Stomach (tissue), 9 donors: ENCODE results near the gene WNT16. TPM values are rescaled to one million over a fixed set of nuclear protein-coding genes. Genes with fewer than 3 reads are reported as not detected.

Experiments
- DNase-seq, 2 donors: peaks; one replicate each; pipeline versions ENCODE4 v3.0.0 to v3.0.0-alpha.2; 2013 to 2019
- H3K27ac ChIP-seq, 5 donors: fragments of 200-600 bp in 4 of 5; sonication (generic) in 4 of 5; one replicate each; pipeline ENCODE4 v1.5.1; 2013 to 2019; ENCODE audit warnings: mild to moderate bottlenecking in 1 of 5, moderate library complexity in 1 of 5
- H3K27me3 ChIP-seq, 3 donors: fragments of 200-600 bp; sonication (generic); one replicate each; pipeline ENCODE4 v1.5.1; 2017 to 2019; ENCODE audit warnings: mixed run types in 1 of 3
- H3K36me3 ChIP-seq, 4 donors: fragments of 200-600 bp; sonication (generic); 1 replicate in 3 of 4; 2 replicates in 1 of 4; pipeline ENCODE4 v1.5.1; 2016 to 2019
- H3K4me1 ChIP-seq, 4 donors: fragments of 200-600 bp; sonication (generic); one replicate each; pipeline ENCODE4 v1.5.1; 2016 to 2019
- H3K4me3 ChIP-seq, 4 donors: fragments of 200-600 bp; sonication (generic) in 3 of 4; one replicate each; pipeline ENCODE4 v1.5.1; 2016 to 2019; ENCODE audit warnings: mild to moderate bottlenecking in 1 of 4
- H3K9me3 ChIP-seq, 4 donors: fragments of 200-600 bp; sonication (generic); one replicate each; pipeline ENCODE4 v1.5.1; 2016 to 2019
- EP300 ChIP-seq: sonication (generic); formaldehyde crosslinking; IDR thresholded peaks from one replicate; pipeline ENCODE4 v1.6.1; 2017; ENCODE audit warnings: antibody characterized with exemption
- POLR2A ChIP-seq, 4 donors: fragments of 450-650 bp; IDR thresholded peaks; one replicate each; pipeline ENCODE4 v1.6.1; 2016; ENCODE audit warnings: antibody characterized with exemption in 4 of 4, control low read depth in 2 of 4, mild to moderate bottlenecking in 1 of 4, moderate library complexity in 1 of 4
- POLR2AphosphoS5 ChIP-seq, 3 donors: sonication (generic); formaldehyde crosslinking; IDR thresholded peaks; one replicate each; pipeline ENCODE4 v1.6.1; 2016; ENCODE audit warnings: antibody characterized with exemption in 3 of 3
- whole genome bisulfite sequencing, 5 donors: extraction: QIAGEN DNeasy Blood & Tissue Kit in 3 of 5; methylation state at CpG; one replicate each; pipeline versions ENCODE4 v1.1.5 to v1.1.7; 2013 to 2018; 5-methylcytosine and 5-hydroxymethylcytosine counted together
- intact Hi-C: fragments of 100-400 bp; cut with DNase I; formaldehyde crosslinking; loops from one replicate; pipeline ENCODE4 v1.15.1; 2023; ENCODE audit warnings: low total_unique reads
- polyA plus RNA-seq, 3 donors: library from polyadenylated mRNA; stranded (reverse); fragments of 200-250 nt; gene quantifications; one replicate each; pipeline ENCODE4 v1.2.3, GENCODE V29; 2013
- total RNA-seq, 5 donors: library from RNA; depleted of rRNA; stranded (reverse); fragments of >200 nt; gene quantifications; one replicate each; pipeline versions ENCODE4 v1.1.0 to v1.2.3, GENCODE V29; 2014 to 2016
- TF ChIP-seq, protein P1 (sequence below), 7 experiments: fragments of 450-650 bp in 4 of 7; fragments of 200-600 bp in 3 of 7; sonication (generic) in 3 of 7; IDR thresholded peaks; one replicate each; pipeline ENCODE4 v1.5.1; 2016 to 2019; ENCODE audit warnings: antibody characterized with exemption in 7 of 7, control low read depth in 2 of 7, mild to moderate bottlenecking in 1 of 7
- donor health status: healthy with polysubstance abuse.
- donor health status: Bipolar disorder and iron deficiency.
- donor health status: healthy.

Gene WNT16
- total and polyA plus RNA-seq, 8 donors = 0.05 to 0.37 TPM; not detected in 6

DNA sequence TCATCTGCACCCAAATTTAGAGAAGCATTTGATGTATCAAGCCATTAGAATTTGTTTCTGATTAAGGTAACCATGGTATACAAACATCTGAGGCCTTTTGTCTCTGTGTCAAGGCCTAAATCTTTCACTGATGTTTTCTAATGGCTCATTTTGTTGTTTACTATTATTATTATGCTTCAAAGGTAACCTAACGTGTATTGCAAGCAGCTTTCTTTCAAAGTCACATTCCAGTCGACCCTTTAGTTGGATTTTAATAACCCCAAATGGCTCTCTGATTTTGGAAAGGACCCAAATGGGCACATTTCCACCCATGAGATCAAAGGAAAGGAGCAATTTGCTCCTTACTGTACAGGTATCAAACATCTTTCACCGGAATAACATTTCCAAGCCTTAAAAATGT, 46.7 kb upstream of the WNT16 start:
- peaks cover 0 to 27% (median 13%) of the 10 kb centered on the region in 4 donors for H3K36me3 ChIP-seq
- H3K4me3 ChIP-seq = no peak overlapping the region
- peaks cover 0 to 12% (median 5%) of the 10 kb centered on the region in 4 donors for H3K9me3 ChIP-seq
- H3K27me3 ChIP-seq = no peaks in the 10 kb centered on the region
- H3K27ac ChIP-seq = no peak overlapping the region
- TF ChIP-seq EP300 = no peak
- TF ChIP-seq, protein P1, sequence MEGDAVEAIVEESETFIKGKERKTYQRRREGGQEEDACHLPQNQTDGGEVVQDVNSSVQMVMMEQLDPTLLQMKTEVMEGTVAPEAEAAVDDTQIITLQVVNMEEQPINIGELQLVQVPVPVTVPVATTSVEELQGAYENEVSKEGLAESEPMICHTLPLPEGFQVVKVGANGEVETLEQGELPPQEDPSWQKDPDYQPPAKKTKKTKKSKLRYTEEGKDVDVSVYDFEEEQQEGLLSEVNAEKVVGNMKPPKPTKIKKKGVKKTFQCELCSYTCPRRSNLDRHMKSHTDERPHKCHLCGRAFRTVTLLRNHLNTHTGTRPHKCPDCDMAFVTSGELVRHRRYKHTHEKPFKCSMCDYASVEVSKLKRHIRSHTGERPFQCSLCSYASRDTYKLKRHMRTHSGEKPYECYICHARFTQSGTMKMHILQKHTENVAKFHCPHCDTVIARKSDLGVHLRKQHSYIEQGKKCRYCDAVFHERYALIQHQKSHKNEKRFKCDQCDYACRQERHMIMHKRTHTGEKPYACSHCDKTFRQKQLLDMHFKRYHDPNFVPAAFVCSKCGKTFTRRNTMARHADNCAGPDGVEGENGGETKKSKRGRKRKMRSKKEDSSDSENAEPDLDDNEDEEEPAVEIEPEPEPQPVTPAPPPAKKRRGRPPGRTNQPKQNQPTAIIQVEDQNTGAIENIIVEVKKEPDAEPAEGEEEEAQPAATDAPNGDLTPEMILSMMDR (IDR thresholded peaks at IDR 0.05) = no peak
- TF ChIP-seq POLR2AphosphoS5 (IDR thresholded peaks at IDR 0.05) = no peak
- no peak for TF ChIP-seq POLR2A (IDR thresholded peaks at IDR 0.05)
- no peak for DNase-seq
- intact Hi-C loops = no loop called here
- no peaks in the 10 kb centered on the region for H3K4me1 ChIP-seq
- WGBS, 5 donors = 54 to 67% (median 59%) methylated on average over 3 of the region's 3 CpGs

DNA sequence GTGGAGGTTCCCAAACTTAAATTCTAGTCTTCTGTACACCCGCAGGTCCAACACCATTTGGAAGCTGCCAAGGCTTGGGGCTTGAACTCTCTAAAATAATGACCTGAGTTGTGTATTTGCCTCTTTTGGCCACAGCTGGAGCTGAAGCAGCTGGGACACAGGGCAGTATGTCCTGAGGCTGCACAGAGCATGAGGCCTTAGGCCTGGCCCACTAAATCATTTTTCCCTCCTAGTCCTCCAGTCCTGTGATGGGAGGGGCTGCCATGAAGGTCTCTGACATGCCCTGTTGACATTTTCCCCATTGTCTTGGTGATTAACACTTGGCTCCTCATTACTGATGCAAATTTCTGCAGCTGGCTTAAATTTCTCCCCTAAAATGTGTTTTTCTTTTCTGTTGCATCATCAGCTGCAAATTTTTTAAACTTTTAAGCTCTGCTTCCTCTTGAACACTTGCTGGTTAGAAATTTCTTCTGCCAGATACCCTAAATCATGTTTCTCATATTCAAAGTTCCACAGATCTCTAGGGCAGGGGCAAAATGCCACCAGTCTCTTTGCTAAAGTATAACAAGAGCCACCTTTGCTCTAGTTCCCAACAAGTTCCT, 43.6 kb upstream of the WNT16 start:
- no peak for TF ChIP-seq EP300
- TF ChIP-seq, protein P1 (IDR thresholded peaks at IDR 0.05) = no peak
- no peak for TF ChIP-seq POLR2A (IDR thresholded peaks at IDR 0.05)
- no peak for TF ChIP-seq POLR2AphosphoS5 (IDR thresholded peaks at IDR 0.05)
- no peak overlapping the region for H3K4me3 ChIP-seq
- H3K36me3 ChIP-seq = peaks cover 0 to 31% (median 13%) of the 10 kb centered on the region in 4 donors
- no peak overlapping the region for H3K27ac ChIP-seq
- H3K27me3 ChIP-seq = no peaks in the 10 kb centered on the region
- intact Hi-C loops = no loop called here
- 83 to 100% (median 95%) methylated on average over 1 of the region's 1 CpG for WGBS, 5 donors
- no peaks in the 10 kb centered on the region for H3K4me1 ChIP-seq
- H3K9me3 ChIP-seq = peaks cover 0 to 12% (median 5%) of the 10 kb centered on the region in 4 donors
- no peak for DNase-seq

DNA sequence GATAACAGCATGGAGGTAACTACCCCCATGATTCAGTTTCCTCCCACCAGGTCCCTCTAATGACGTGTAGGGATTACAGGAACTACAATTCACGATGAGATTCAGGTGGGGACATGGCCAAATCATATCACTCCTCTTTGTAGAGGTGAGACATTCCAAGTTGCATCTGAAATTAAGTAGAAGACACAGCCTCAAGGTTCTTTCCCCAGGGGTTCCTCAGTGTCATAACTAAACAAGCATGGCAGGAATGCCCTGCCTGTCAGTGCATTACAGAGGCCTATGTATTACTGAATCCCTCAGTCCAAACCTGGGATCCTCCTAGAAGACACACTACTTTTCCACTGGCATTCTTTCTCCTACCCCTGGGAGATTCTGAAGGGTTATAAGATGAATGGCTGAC, 42.6 kb upstream of the WNT16 start:
- WGBS, 5 donors = 68 to 79% (median 74%) methylated on average over 2 of the region's 2 CpGs

DNA sequence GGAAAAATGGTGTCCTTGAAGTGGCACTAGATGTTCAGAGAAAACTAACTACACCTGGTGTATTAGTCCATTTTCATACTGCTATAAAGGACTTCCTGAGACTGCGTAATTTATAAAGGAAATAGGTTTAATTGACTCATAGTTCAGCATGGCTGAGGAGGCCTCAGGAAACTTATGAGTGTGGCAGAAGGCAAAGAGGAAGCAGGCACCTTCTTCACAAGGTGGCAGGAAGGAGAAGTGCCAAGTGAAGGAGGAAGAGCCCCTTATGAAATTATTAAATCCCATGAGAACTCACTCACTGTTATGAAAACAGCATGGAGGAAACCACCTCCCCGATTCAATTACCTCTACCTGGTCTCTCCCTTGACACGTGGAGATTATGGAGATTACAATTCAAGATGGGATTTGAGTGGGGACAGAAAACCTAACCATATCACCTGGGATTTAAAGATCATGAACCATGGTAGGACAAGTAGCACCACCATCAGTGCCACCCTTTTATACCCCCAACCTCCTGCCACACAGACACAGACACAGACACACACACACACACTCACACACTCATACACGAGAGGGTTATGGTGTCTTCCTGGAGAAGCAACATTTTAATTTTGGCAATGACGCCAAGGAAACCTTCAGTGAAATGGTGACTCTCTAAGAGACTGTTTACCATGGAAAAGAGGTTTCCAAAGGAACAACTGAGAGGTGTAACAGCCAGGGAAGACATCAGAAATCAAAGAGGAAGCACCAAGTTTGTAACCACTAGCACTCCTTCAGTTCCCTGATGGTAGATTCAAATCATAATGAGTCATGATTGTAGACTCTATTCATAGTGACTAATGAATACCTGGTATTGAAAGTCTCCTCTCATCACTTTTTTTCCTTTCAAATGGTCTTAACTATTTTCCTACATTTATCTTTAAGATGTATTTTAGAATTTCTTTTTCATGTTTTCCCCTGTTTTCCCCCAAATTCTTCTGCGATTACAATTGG, 41.8 kb upstream of the WNT16 start:
- 81 to 90% (median 82%) methylated on average over 6 of the region's 6 CpGs for WGBS, 5 donors
- no peak overlapping the region for H3K4me3 ChIP-seq

More for the DNA sequence above, 42.6 kb upstream of the WNT16 start:
- Histone ChIP-seq H3K4me3 (no peak overlapping the region), H3K4me1 (no peaks in the 10 kb centered on the region), H3K9me3 (peaks cover 0 to 12% (median 5%) of the 10 kb centered on the region in 4 donors), H3K27ac (no peak overlapping the region), H3K36me3 (peaks cover 0 to 31% (median 13%) of the 10 kb centered on the region in 4 donors), H3K27me3 (no peaks in the 10 kb centered on the region)
- TF ChIP-seq EP300 (no peak), POLR2A (IDR thresholded peaks at IDR 0.05) (no peak), POLR2AphosphoS5 (IDR thresholded peaks at IDR 0.05) (no peak)
- TF ChIP-seq, protein P1 (IDR thresholded peaks at IDR 0.05) = no peak
- DNase-seq = no peak
- intact Hi-C loops = no loop called here

More for the DNA sequence above, 41.8 kb upstream of the WNT16 start:
- peaks cover 0 to 31% (median 13%) of the 10 kb centered on the region in 4 donors for H3K36me3 ChIP-seq
- intact Hi-C loops = no loop called here
- peaks cover 0 to 12% (median 5%) of the 10 kb centered on the region in 4 donors for H3K9me3 ChIP-seq
- DNase-seq = no peak
- TF ChIP-seq, protein P1 (IDR thresholded peaks at IDR 0.05) = no peak
- no peak for TF ChIP-seq POLR2AphosphoS5 (IDR thresholded peaks at IDR 0.05)
- no peak overlapping the region for H3K27ac ChIP-seq
- H3K27me3 ChIP-seq = no peaks in the 10 kb centered on the region
- no peaks in the 10 kb centered on the region for H3K4me1 ChIP-seq
